ENCODE measurements around the gene RRP7A.

DNA sequence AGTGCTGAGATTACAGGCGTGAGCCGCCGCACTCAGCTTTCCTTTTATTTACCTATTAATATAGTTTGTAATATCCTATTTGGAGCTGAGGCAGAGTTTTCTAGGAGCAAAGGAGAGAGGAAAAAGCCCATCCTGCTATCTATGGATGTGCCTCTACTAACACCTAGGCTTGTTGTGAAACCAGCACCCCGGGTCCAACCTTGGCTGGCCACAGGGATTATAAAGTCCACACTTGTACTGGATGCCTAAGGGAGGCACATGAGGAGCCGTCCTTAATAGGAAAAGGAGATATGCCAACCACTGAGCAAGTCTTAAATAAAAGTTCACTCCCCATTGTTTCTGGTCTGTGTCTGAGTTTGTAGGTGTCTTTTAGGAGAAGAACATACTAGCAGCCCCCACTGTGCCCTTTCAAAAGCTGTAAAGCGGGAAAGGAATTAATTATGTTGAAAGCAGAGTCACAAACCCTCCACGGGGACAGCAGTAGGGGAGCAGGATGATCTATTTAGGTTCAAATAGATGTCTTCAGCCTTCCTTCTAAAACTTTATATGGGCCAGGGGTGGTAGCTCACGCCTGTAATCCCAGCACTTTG is 29.3 kb downstream of the RRP7A start:
- TF ChIP-seq CTCF (IDR thresholded peaks at IDR 0.05; ENCODE audit: low read depth, low read length, missing input control) = no peak
- no peak for TF ChIP-seq HNF4G (IDR thresholded peaks at IDR 0.05)
- TF ChIP-seq RAD21 (IDR thresholded peaks at IDR 0.05) = no peak
- TF ChIP-seq SP1 (IDR thresholded peaks at IDR 0.05) = no peak
- no peak for TF ChIP-seq EGR1 (IDR thresholded peaks at IDR 0.05; ENCODE audit: low read depth in 2 of 2)
- TF ChIP-seq TAF1 (conservative IDR thresholded peaks at IDR 0.05) = no peak
- no peak for TF ChIP-seq MAX (IDR thresholded peaks at IDR 0.05)
- TF ChIP-seq GABPA (IDR thresholded peaks at IDR 0.05 in 1 of 2, conservative IDR thresholded peaks at IDR 0.05 in 1 of 2) = no peak
